ENCODE results near the gene RAB21.
"Not testable (repeated sequence)": the region's sequence is repeated elsewhere in the genome, so short reads cannot be mapped to it uniquely, and the experiment has no call there.

RAB21 gene

DNA sequence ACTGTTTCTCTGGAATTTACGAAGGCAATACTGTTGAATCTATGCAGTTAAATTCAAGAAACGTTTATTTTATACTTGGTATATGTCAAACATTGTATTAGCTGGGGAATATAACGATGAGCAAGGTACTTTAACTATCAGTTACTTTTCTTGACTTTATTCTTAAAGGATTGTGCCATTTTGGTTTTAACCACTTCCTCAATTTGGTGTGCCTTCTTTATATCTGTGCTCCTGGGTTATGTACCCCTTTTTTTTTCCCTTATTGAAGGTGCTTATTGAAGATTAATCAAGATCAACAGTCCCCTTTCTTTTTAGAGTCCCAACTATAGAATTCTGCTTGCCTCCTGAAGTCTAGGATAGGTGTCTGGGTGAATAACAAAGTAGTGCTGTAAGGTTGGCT, 5.8 kb downstream of the RAB21 start:
- Histone ChIP-seq H2AK5ac (ENCODE audit: low read length, severe bottlenecking) (no peak overlapping the region), H3K27me3 (ENCODE audit: control insufficient read depth in 1 of 2, insufficient read depth in 1 of 2, low read length in 2 of 2) (no peaks in the 10 kb centered on the region), H3K14ac (ENCODE audit: low read length in 2 of 2) (no peak overlapping the region), H3K23ac (ENCODE audit: low read length in 2 of 2) (no peak overlapping the region), H3K9ac (ENCODE audit: low read length) (no peak overlapping the region), H3K4me3 (ENCODE audit: insufficient read depth in 1 of 2, low read depth in 1 of 2, low read length in 2 of 2) (peak overlapping the region in 1 of 2 experiments; percentile 15), H4K8ac (ENCODE audit: low read length) (no peak overlapping the region), H2AFZ (ENCODE audit: low read depth, low read length) (no peak overlapping the region), H3K27ac (ENCODE audit: low read length, poor library complexity, severe bottlenecking) (no peak overlapping the region), H3K4me2 (ENCODE audit: low read length, poor library complexity, severe bottlenecking) (no peak overlapping the region), H2BK12ac (ENCODE audit: low read length in 2 of 2) (no peak overlapping the region), H3K4ac (ENCODE audit: low read depth in 1 of 2, low read length in 2 of 2) (no peak overlapping the region), H3K18ac (ENCODE audit: low read depth in 1 of 2, low read length in 2 of 2) (no peak overlapping the region), H3K36me3 (ENCODE audit: control insufficient read depth in 1 of 2, insufficient read depth in 2 of 2, low read depth in 1 of 2, low read length in 2 of 2) (peaks cover 16 to 37% of the 10 kb centered on the region in 2 experiments), H2BK5ac (ENCODE audit: low read depth, low read length, poor library complexity, severe bottlenecking) (no peak overlapping the region), H3K9me3 (ENCODE audit: control insufficient read depth, low read length) (peaks cover 34% of the 10 kb centered on the region), H3K79me1 (replicated peaks; ENCODE audit: low read length, poor library complexity, severe bottlenecking) (no peaks in the 10 kb centered on the region), H2BK120ac (ENCODE audit: low read depth, low read length) (no peak overlapping the region), H2BK15ac (ENCODE audit: low read depth, poor library complexity, severe bottlenecking) (no peak overlapping the region), H4K91ac (ENCODE audit: low read length) (no peak overlapping the region), H3K4me1 (ENCODE audit: control insufficient read depth, insufficient read depth, low read depth, low read length) (no peaks in the 10 kb centered on the region)
- no peak for DNase-seq
- WGBS: 100% methylated on average over 1 of the region's 3 CpGs

- not testable (repeated sequence) for DNase-seq; H3K27me3 ChIP-seq (ENCODE audit: control insufficient read depth in 1 of 2, insufficient read depth in 1 of 2, low read length in 2 of 2); H4K91ac ChIP-seq (ENCODE audit: low read length); H3K23ac ChIP-seq (ENCODE audit: low read length in 2 of 2); H2AFZ ChIP-seq (ENCODE audit: low read depth, low read length); H3K4me3 ChIP-seq (ENCODE audit: insufficient read depth in 1 of 2, low read depth in 1 of 2, low read length in 2 of 2); H3K4me2 ChIP-seq (ENCODE audit: low read length, poor library complexity, severe bottlenecking); H3K79me1 ChIP-seq (replicated peaks; ENCODE audit: low read length, poor library complexity, severe bottlenecking); H2BK15ac ChIP-seq (ENCODE audit: low read depth, poor library complexity, severe bottlenecking); H2BK5ac ChIP-seq (ENCODE audit: low read depth, low read length, poor library complexity, severe bottlenecking); H2AK5ac ChIP-seq (ENCODE audit: low read length, severe bottlenecking); H3K4me1 ChIP-seq (ENCODE audit: control insufficient read depth, insufficient read depth, low read depth, low read length); H3K14ac ChIP-seq (ENCODE audit: low read length in 2 of 2); H4K8ac ChIP-seq (ENCODE audit: low read length); H2BK120ac ChIP-seq (ENCODE audit: low read depth, low read length); H3K27ac ChIP-seq (ENCODE audit: low read length, poor library complexity, severe bottlenecking); H3K18ac ChIP-seq (ENCODE audit: low read depth in 1 of 2, low read length in 2 of 2); H3K9ac ChIP-seq (ENCODE audit: low read length); H3K4ac ChIP-seq (ENCODE audit: low read depth in 1 of 2, low read length in 2 of 2); H2BK12ac ChIP-seq (ENCODE audit: low read length in 2 of 2)
- H3K9me3 ChIP-seq (ENCODE audit: control insufficient read depth, low read length): peaks cover 34% of the 10 kb centered on the region
- H3K36me3 ChIP-seq (ENCODE audit: control insufficient read depth in 1 of 2, insufficient read depth in 2 of 2, low read depth in 1 of 2, low read length in 2 of 2): peaks cover 16 to 37% of the 10 kb centered on the region in 2 experiments
- 100% methylated on average over 1 of the region's 1 CpG for WGBS
Observed at GRCh38 chr12:71761354-71761753, 6.7 kb downstream of the RAB21 start.

GRCh38 chr12:71763677-71764379, 9.2 kb downstream of the RAB21 start:
- H2BK120ac ChIP-seq (ENCODE audit: low read depth, low read length): no peak overlapping the region
- no peak for DNase-seq
- H2BK12ac ChIP-seq (ENCODE audit: low read length in 2 of 2): no peak overlapping the region
- no peak overlapping the region for H3K27ac ChIP-seq (ENCODE audit: low read length, poor library complexity, severe bottlenecking)
- H3K23ac ChIP-seq (ENCODE audit: low read length in 2 of 2): no peak overlapping the region
- no peak overlapping the region for H3K18ac ChIP-seq (ENCODE audit: low read depth in 1 of 2, low read length in 2 of 2)
- no peak overlapping the region for H2AK5ac ChIP-seq (ENCODE audit: low read length, severe bottlenecking)
- H3K4me1 ChIP-seq (ENCODE audit: control insufficient read depth, insufficient read depth, low read depth, low read length): no peaks in the 10 kb centered on the region
- 100% methylated on average over 1 of the region's 4 CpGs for WGBS
- H3K4ac ChIP-seq (ENCODE audit: low read depth in 1 of 2, low read length in 2 of 2): no peak overlapping the region
- no peaks in the 10 kb centered on the region for H3K79me1 ChIP-seq (replicated peaks; ENCODE audit: low read length, poor library complexity, severe bottlenecking)
- H3K4me2 ChIP-seq (ENCODE audit: low read length, poor library complexity, severe bottlenecking): no peak overlapping the region
- H3K14ac ChIP-seq (ENCODE audit: low read length in 2 of 2): no peak overlapping the region
- peaks cover 27% of the 10 kb centered on the region for H3K9me3 ChIP-seq (ENCODE audit: control insufficient read depth, low read length)
- H4K8ac ChIP-seq (ENCODE audit: low read length): no peak overlapping the region
- H3K9ac ChIP-seq (ENCODE audit: low read length): peak overlapping the region; percentile 77
- peak overlapping the region in 1 of 2 experiments; percentile 24 for H3K4me3 ChIP-seq (ENCODE audit: insufficient read depth in 1 of 2, low read depth in 1 of 2, low read length in 2 of 2)
- no peak overlapping the region for H2AFZ ChIP-seq (ENCODE audit: low read depth, low read length)
- H3K27me3 ChIP-seq (ENCODE audit: control insufficient read depth in 1 of 2, insufficient read depth in 1 of 2, low read length in 2 of 2): no peaks in the 10 kb centered on the region
- H2BK15ac ChIP-seq (ENCODE audit: low read depth, poor library complexity, severe bottlenecking): no peak overlapping the region
- H2BK5ac ChIP-seq (ENCODE audit: low read depth, low read length, poor library complexity, severe bottlenecking): no peak overlapping the region
- no peak overlapping the region for H4K91ac ChIP-seq (ENCODE audit: low read length)
- H3K36me3 ChIP-seq (ENCODE audit: control insufficient read depth in 1 of 2, insufficient read depth in 2 of 2, low read depth in 1 of 2, low read length in 2 of 2): peaks cover 7 to 21% of the 10 kb centered on the region in 2 experiments

GRCh38 chr12:71764587-71765321, 10.1 kb downstream of the RAB21 start:
- Histone ChIP-seq H3K14ac (ENCODE audit: low read length in 2 of 2) (no peak overlapping the region), H2AK5ac (ENCODE audit: low read length, severe bottlenecking) (no peak overlapping the region), H3K27me3 (ENCODE audit: control insufficient read depth in 1 of 2, insufficient read depth in 1 of 2, low read length in 2 of 2) (no peaks in the 10 kb centered on the region), H3K18ac (ENCODE audit: low read depth in 1 of 2, low read length in 2 of 2) (no peak overlapping the region), H4K91ac (ENCODE audit: low read length) (no peak overlapping the region), H2AFZ (ENCODE audit: low read depth, low read length) (no peak overlapping the region), H2BK15ac (ENCODE audit: low read depth, poor library complexity, severe bottlenecking) (no peak overlapping the region), H3K4me2 (ENCODE audit: low read length, poor library complexity, severe bottlenecking) (no peak overlapping the region), H4K8ac (ENCODE audit: low read length) (no peak overlapping the region), H3K36me3 (ENCODE audit: control insufficient read depth in 1 of 2, insufficient read depth in 2 of 2, low read depth in 1 of 2, low read length in 2 of 2) (peaks cover 7 to 11% of the 10 kb centered on the region in 2 experiments), H3K9me3 (ENCODE audit: control insufficient read depth, low read length) (peaks cover 17% of the 10 kb centered on the region), H3K9ac (ENCODE audit: low read length) (peak overlapping the region; percentile 77), H2BK12ac (ENCODE audit: low read length in 2 of 2) (no peak overlapping the region), H2BK5ac (ENCODE audit: low read depth, low read length, poor library complexity, severe bottlenecking) (no peak overlapping the region), H3K4me3 (ENCODE audit: insufficient read depth in 1 of 2, low read depth in 1 of 2, low read length in 2 of 2) (no peak overlapping the region), H3K79me1 (replicated peaks; ENCODE audit: low read length, poor library complexity, severe bottlenecking) (no peaks in the 10 kb centered on the region), H3K4me1 (ENCODE audit: control insufficient read depth, insufficient read depth, low read depth, low read length) (no peaks in the 10 kb centered on the region), H3K27ac (ENCODE audit: low read length, poor library complexity, severe bottlenecking) (no peak overlapping the region), H3K4ac (ENCODE audit: low read depth in 1 of 2, low read length in 2 of 2) (no peak overlapping the region), H2BK120ac (ENCODE audit: low read depth, low read length) (no peak overlapping the region), H3K23ac (ENCODE audit: low read length in 2 of 2) (no peak overlapping the region)
- WGBS: 97% methylated on average over 4 of the region's 6 CpGs
- no peak for DNase-seq

All from mesenchymal stem cell (in vitro differentiated cells and primary cell).